IgD-negative memory B cell (primary cell): Measurements from ENCODE around the gene ATF6. TPM values are rescaled to one million over a fixed set of nuclear protein-coding genes. Genes with fewer than 3 reads are reported as not detected.

Source experiments
- H3K27ac Mint-ChIP-seq, 3 donors: one replicate each; pipeline ENCODE4 v1.8.0; 2020 to 2022; ENCODE audit warnings: mild to moderate bottlenecking in 3 of 3, mixed read lengths in 3 of 3, moderate library complexity in 1 of 3
- H3K27me3 Mint-ChIP-seq: one replicate; pipeline ENCODE4 v1.8.0; 2021; ENCODE audit warnings: mixed read lengths
- H3K36me3 Mint-ChIP-seq: one replicate; pipeline ENCODE4 v1.8.0; 2020; ENCODE audit warnings: mild to moderate bottlenecking, mixed read lengths
- H3K4me1 Mint-ChIP-seq, 3 donors: one replicate each; pipeline ENCODE4 v1.8.0; 2020 to 2022; ENCODE audit warnings: mixed read lengths in 3 of 3, mild to moderate bottlenecking in 1 of 3
- H3K4me3 Mint-ChIP-seq, 4 donors: one replicate each; pipeline ENCODE4 v1.8.0; 2020 to 2022; ENCODE audit warnings: mild to moderate bottlenecking in 4 of 4, mixed read lengths in 4 of 4, moderate library complexity in 3 of 4
- H3K9me3 Mint-ChIP-seq, 3 donors: one replicate each; pipeline ENCODE4 v1.8.0; 2020 to 2021; ENCODE audit warnings: mixed read lengths in 3 of 3, mild to moderate bottlenecking in 1 of 3
- polyA plus RNA-seq: library from polyadenylated mRNA; unstranded; fragments of 300-500 nt; fragmentation: Illumina TruSeq; gene quantifications from one replicate; pipeline ENCODE4 v1.2.3, GENCODE V29; 2021

The ATF6 gene
- polyA plus RNA-seq, 1 donor from 2014 or later, result 14.3 TPM

DNA sequence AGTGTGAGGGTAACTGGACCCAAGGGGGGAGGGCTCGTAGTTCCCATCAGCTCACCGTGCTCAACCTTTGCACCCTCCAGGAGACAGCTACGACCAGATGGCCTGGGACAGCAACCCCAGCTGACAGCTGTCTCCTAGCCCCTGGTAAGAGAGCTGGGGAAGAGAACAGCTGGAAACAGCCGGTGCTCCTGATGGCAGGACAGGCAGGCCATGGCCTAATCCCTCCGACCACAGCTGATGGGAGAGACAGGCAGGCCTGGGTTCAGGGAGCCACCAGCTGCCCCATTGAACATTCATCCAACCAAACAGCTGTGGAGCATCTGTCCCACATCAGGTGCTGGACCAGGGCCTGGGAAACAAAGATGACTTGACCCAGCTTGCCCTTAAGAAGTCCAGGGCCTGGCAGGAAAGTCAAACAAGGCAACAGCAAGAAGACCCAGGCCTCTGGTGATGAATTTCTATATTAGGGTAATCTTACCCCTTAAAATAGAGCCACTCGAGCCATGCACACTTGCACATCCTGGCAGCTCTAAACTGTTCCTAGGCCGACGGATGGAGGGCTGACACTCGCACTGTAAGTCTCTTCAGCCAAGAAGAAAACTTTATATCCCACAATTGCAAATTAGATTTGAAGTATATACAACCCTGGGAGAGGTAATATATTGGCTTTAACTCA is 245.4 kb downstream of the ATF6 start:
- Mint-ChIP-seq H3K9me3 (peaks cover 2 to 8% (median 3%) of the 10 kb centered on the region in 3 donors), H3K4me3 (no peak overlapping the region), H3K4me1 (peaks cover 0 to 1% (median 0%) of the 10 kb centered on the region in 3 donors), H3K27ac (no peak overlapping the region), H3K36me3 (no peaks in the 10 kb centered on the region), H3K27me3 (peaks cover 7% of the 10 kb centered on the region)

DNA sequence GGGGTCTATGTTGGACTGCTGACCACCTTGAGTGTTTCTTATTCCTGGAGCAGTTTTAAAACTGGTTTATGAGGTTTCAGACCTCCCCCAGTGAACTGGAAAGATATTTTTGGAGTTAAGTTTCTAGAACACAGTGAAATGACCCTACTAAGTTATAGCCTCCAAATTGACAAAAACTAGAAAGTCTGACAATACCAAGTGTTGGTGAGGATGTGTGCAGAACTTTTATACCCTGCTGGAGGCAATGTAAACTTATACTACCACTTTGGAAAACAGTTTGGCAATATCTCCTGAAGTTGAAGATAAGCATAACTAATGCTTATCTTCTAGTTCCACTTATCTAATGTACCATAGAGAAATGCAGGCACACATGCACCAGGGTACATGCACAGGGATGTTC is 247.2 kb downstream of the ATF6 start:
- peaks cover 0 to 1% (median 0%) of the 10 kb centered on the region in 3 donors for H3K4me1 Mint-ChIP-seq
- no peak overlapping the region for H3K27ac Mint-ChIP-seq
- peaks cover 3% of the 10 kb centered on the region for H3K27me3 Mint-ChIP-seq
- no peaks in the 10 kb centered on the region for H3K36me3 Mint-ChIP-seq
- H3K9me3 Mint-ChIP-seq, result peaks cover 2 to 8% (median 3%) of the 10 kb centered on the region in 3 donors
- no peak overlapping the region for H3K4me3 Mint-ChIP-seq

Other genes starting within 250 kb of the ATF6 start
- 0.80 TPM for gene HSPA6, start 241.8 kb upstream of the ATF6 start, polyA plus RNA-seq
- gene FCGR3A, start 216.5 kb upstream of the ATF6 start, polyA plus RNA-seq, result 4.4 TPM
- gene FCGR3B, start 135.1 kb upstream of the ATF6 start, polyA plus RNA-seq, result 0.18 TPM
- gene FCGR2B, start 103.2 kb upstream of the ATF6 start, polyA plus RNA-seq, result 235 TPM
- 445 TPM for gene FCRLA, start 59.1 kb upstream of the ATF6 start, polyA plus RNA-seq
- gene FCRLB, start 44.8 kb upstream of the ATF6 start, polyA plus RNA-seq, result 11.1 TPM
- gene DUSP12, start 16.5 kb upstream of the ATF6 start, polyA plus RNA-seq, result 47.3 TPM